K562 (cell line): ENCODE results near the gene ACRBP. TPM values are rescaled to one million over a fixed set of nuclear protein-coding genes. Genes with fewer than 3 reads are reported as not detected.

ENCODE experiments used
- CBFA2T2 ChIP-seq: fragments of 450-650 bp; conservative IDR thresholded peaks from 2 replicates; pipeline ENCODE4 v1.6.1; 2017; ENCODE audit warnings: mild to moderate bottlenecking
- FOXA1 ChIP-seq: fragments of 450-650 bp; IDR thresholded peaks from 2 replicates; pipeline ENCODE4 v1.6.1; 2016; ENCODE audit warnings: mild to moderate bottlenecking, borderline replicate concordance
- IFI16 ChIP-seq: fragments of 250-450 bp; sonication (Bioruptor Pico); IDR thresholded peaks from 2 replicates; pipeline ENCODE4 v2.1.2; 2022; ENCODE audit warnings: mild to moderate bottlenecking, inconsistent platforms
- RCOR1 ChIP-seq, 2 experiments: IDR thresholded peaks; 2 replicates each; pipeline ENCODE4 v1.6.1; 2012; ENCODE audit warnings: low read depth in 2 of 2, low read length in 2 of 2, borderline replicate concordance in 1 of 2, improper control_type of control experiment in 1 of 2
- SAP30 ChIP-seq: fragments of 200-600 bp; sonication (generic); IDR thresholded peaks from 2 replicates; pipeline ENCODE4 v1.6.1; 2012; ENCODE audit warnings: borderline replicate concordance, low read depth, mild to moderate bottlenecking, moderate library complexity, low read length, control low read depth, inconsistent platforms; ENCODE audit not compliant: insufficient read depth, poor library complexity, severe bottlenecking
- SIN3B ChIP-seq: fragments of 450-650 bp; IDR thresholded peaks from 2 replicates; pipeline ENCODE4 v1.6.1; 2017; ENCODE audit warnings: low read depth, mild to moderate bottlenecking, moderate library complexity
- SIX5 ChIP-seq, 2 experiments: IDR thresholded peaks; 2 replicates each; pipeline ENCODE4 v1.6.1; 2011; ENCODE audit warnings: low read length in 2 of 2, borderline replicate concordance in 1 of 2, low read depth in 1 of 2, mild to moderate bottlenecking in 1 of 2, moderate library complexity in 1 of 2; ENCODE audit not compliant: insufficient read depth in 1 of 2
- SMAD4 ChIP-seq: fragments of 250-450 bp; sonication (Bioruptor Pico); conservative IDR thresholded peaks from 2 replicates; pipeline ENCODE4 v1.8.0; 2021; ENCODE audit warnings: inconsistent platforms, mild to moderate bottlenecking, moderate library complexity
- SMARCA4 ChIP-seq: fragments of 450-650 bp; IDR thresholded peaks from 2 replicates; pipeline ENCODE4 v1.6.1; 2016
- SOX6 ChIP-seq: fragments of 450-650 bp; IDR thresholded peaks from 2 replicates; pipeline ENCODE4 v1.6.1; 2014; ENCODE audit warnings: mild to moderate bottlenecking
- TEAD1 ChIP-seq, 2 experiments: fragments of 450-650 bp in 1 of 2; sonication (generic) in 1 of 2; formaldehyde crosslinking; IDR thresholded peaks; 2 replicates each; pipeline versions ENCODE4 v1.4.0 to v1.8.0; 2020 to 2022; ENCODE audit warnings: mild to moderate bottlenecking in 2 of 2, missing genetic modification reagents in 1 of 2
- ZNF354B ChIP-seq: fragments of 250-450 bp; sonication (Bioruptor Pico); IDR thresholded peaks from 2 replicates; pipeline ENCODE4 v1.4.0; 2020
- polyA plus RNA-seq, 8 experiments: library from polyadenylated mRNA; depleted of rRNA in 4 of 8; stranded (reverse) in 5 of 8; unstranded in 3 of 8; fragments of >200 nt; fragmentation: Nextera tagmentation in 2 of 8; fragmentation: Illumina TruSeq in 1 of 8; extraction: Ambion mirVana in 2 of 8; extraction: Trizol in 1 of 8; gene quantifications; 2 replicates each; pipeline versions ENCODE4 v1.2.1 to v1.2.3, GENCODE V29; 2011 to 2014; ENCODE audit warnings: inconsistent platforms in 1 of 8, missing spikeins in 1 of 8
- total RNA-seq, 7 experiments: library from RNA; depleted of rRNA in 6 of 7; stranded (reverse); fragments of >200 nt in 6 of 7; fragmentation: Illumina TruSeq in 2 of 7; extraction: Trizol in 2 of 7; gene quantifications; 2 replicates each; pipeline versions ENCODE4 v1.2.1 to v1.2.3, GENCODE V29; 2011 to 2021; ENCODE audit warnings: low replicate concordance in 1 of 7
- TF ChIP-seq, protein P1 (sequence below): fragments of 450-650 bp; IDR thresholded peaks from 2 replicates; pipeline ENCODE4 v1.6.1; 2016; ENCODE audit warnings: low read depth
- TF ChIP-seq, protein P2 (sequence below): sonication (generic); formaldehyde crosslinking; IDR thresholded peaks from 2 replicates; pipeline ENCODE4 v1.8.0; 2022; ENCODE audit warnings: mild to moderate bottlenecking, missing genetic modification reagents
- TF ChIP-seq, protein P3 (sequence below): fragments of 250-450 bp; sonication (Bioruptor Pico); IDR thresholded peaks from 2 replicates; pipeline ENCODE4 v1.9.0; 2021; ENCODE audit warnings: mild to moderate bottlenecking

ACRBP gene
- total and polyA plus RNA-seq, 9 of the 15 experiments (the other 6 are each of a cell fraction or from before 2014, with no cell fraction given), result 3.1 to 31.8 (median 8.4) TPM

DNA sequence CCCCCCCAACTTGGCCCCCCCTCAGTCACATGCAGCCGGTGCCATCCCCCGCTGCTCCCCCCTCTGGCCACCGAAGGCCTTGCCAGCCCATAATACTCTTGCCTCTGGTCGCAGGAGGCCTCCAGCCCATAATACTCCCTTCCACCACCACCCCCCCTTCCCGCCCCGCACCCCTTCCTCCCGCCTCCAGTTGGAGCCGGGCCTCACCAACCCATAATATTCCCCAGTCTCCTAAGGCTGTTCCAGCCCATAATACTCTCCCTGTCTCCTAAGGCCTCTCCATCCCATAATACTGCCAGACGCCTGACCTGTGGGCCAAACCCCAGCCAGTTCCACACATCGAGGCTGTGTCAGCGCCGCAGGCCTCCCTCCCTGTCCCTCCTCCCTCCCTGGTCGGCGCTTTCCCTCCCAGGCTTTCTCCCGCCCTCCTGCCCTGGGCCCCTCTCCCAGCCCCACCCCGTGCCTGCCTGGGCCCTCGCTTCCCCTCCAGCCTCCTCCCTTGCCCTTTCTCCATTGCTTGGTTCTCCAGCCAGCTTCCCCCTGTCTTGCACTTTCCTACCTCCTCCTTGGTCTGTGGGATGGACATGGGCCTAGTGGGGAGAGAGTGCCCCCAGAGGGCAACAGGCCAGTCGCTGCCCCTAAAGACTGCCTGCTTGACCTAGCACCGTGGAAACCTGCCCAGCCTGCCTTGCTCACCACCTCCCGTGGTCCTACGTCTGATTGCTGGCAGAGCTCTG lies 33.3 kb downstream of the ACRBP start (continued):
- TF ChIP-seq, protein P1, sequence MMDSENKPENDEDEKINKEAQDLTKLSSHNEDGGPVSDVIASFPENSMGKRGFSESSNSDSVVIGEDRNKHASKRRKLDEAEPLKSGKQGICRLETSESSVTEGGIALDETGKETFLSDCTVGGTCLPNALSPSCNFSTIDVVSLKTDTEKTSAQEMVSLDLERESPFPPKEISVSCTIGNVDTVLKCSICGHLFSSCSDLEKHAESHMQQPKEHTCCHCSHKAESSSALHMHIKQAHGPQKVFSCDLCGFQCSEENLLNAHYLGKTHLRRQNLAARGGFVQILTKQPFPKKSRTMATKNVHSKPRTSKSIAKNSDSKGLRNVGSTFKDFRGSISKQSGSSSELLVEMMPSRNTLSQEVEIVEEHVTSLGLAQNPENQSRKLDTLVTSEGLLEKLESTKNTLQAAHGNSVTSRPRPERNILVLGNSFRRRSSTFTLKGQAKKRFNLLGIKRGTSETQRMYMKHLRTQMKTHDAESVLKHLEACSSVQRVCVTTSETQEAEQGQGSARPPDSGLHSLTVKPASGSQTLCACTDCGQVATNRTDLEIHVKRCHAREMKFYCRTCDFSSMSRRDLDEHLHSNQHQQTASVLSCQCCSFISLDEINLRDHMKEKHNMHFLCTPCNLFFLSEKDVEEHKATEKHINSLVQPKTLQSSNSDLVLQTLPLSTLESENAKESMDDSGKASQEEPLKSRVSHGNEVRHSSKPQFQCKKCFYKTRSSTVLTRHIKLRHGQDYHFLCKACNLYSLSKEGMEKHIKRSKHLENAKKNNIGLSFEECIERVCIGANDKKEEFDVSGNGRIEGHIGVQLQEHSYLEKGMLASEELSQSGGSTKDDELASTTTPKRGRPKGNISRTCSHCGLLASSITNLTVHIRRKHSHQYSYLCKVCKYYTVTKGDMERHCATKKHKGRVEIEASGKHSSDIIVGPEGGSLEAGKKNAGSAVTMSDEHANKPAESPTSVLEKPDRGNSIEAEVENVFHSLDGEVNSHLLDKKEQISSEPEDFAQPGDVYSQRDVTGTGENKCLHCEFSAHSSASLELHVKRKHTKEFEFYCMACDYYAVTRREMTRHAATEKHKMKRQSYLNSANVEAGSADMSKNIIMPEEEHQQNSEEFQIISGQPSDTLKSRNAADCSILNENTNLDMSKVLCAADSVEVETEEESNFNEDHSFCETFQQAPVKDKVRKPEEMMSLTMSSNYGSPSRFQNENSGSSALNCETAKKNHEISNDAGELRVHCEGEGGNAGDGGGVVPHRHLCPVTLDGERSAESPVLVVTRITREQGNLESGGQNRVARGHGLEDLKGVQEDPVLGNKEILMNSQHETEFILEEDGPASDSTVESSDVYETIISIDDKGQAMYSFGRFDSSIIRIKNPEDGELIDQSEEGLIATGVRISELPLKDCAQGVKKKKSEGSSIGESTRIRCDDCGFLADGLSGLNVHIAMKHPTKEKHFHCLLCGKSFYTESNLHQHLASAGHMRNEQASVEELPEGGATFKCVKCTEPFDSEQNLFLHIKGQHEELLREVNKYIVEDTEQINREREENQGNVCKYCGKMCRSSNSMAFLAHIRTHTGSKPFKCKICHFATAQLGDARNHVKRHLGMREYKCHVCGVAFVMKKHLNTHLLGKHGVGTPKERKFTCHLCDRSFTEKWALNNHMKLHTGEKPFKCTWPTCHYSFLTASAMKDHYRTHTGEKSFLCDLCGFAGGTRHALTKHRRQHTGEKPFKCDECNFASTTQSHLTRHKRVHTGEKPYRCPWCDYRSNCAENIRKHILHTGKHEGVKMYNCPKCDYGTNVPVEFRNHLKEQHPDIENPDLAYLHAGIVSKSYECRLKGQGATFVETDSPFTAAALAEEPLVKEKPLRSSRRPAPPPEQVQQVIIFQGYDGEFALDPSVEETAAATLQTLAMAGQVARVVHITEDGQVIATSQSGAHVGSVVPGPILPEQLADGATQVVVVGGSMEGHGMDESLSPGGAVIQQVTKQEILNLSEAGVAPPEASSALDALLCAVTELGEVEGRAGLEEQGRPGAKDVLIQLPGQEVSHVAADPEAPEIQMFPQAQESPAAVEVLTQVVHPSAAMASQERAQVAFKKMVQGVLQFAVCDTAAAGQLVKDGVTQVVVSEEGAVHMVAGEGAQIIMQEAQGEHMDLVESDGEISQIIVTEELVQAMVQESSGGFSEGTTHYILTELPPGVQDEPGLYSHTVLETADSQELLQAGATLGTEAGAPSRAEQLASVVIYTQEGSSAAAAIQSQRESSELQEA, result no peak
- peak; percentile 87 for TF ChIP-seq SMAD4 (CRISPR knock-in tag)
- peak; percentile 46; the same call in 1 of the 2 replicates for TF ChIP-seq SMARCA4
- TF ChIP-seq TEAD1 (CRISPR knock-in tag; IDR thresholded peaks at IDR 0.05), result peak in 1 of 2 experiments; percentile 43; a peak in 1 of 4 replicates
- TF ChIP-seq CBFA2T2, result no peak
- TF ChIP-seq, protein P2, sequence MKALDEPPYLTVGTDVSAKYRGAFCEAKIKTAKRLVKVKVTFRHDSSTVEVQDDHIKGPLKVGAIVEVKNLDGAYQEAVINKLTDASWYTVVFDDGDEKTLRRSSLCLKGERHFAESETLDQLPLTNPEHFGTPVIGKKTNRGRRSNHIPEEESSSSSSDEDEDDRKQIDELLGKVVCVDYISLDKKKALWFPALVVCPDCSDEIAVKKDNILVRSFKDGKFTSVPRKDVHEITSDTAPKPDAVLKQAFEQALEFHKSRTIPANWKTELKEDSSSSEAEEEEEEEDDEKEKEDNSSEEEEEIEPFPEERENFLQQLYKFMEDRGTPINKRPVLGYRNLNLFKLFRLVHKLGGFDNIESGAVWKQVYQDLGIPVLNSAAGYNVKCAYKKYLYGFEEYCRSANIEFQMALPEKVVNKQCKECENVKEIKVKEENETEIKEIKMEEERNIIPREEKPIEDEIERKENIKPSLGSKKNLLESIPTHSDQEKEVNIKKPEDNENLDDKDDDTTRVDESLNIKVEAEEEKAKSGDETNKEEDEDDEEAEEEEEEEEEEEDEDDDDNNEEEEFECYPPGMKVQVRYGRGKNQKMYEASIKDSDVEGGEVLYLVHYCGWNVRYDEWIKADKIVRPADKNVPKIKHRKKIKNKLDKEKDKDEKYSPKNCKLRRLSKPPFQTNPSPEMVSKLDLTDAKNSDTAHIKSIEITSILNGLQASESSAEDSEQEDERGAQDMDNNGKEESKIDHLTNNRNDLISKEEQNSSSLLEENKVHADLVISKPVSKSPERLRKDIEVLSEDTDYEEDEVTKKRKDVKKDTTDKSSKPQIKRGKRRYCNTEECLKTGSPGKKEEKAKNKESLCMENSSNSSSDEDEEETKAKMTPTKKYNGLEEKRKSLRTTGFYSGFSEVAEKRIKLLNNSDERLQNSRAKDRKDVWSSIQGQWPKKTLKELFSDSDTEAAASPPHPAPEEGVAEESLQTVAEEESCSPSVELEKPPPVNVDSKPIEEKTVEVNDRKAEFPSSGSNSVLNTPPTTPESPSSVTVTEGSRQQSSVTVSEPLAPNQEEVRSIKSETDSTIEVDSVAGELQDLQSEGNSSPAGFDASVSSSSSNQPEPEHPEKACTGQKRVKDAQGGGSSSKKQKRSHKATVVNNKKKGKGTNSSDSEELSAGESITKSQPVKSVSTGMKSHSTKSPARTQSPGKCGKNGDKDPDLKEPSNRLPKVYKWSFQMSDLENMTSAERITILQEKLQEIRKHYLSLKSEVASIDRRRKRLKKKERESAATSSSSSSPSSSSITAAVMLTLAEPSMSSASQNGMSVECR (CRISPR knock-in tag), result no peak
- no peak for TF ChIP-seq FOXA1
- TF ChIP-seq SIN3B, result no peak
- no peak for TF ChIP-seq ZNF354B (CRISPR knock-in tag)
- TF ChIP-seq SAP30, result no peak
- peak; percentile 10; the same call in 1 of the 2 replicates for TF ChIP-seq SOX6
- TF ChIP-seq, protein P3, sequence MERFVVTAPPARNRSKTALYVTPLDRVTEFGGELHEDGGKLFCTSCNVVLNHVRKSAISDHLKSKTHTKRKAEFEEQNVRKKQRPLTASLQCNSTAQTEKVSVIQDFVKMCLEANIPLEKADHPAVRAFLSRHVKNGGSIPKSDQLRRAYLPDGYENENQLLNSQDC, result no peak
- peak in 1 of 2 experiments; percentile 17; a peak in 1 of 4 replicates for TF ChIP-seq RCOR1 (IDR thresholded peaks at IDR 0.05; ENCODE audit: borderline replicate concordance in 1 of 2, low read depth in 2 of 2, low read length in 2 of 2)
- no peak for TF ChIP-seq IFI16
- no peak for TF ChIP-seq SIX5 (IDR thresholded peaks at IDR 0.05; ENCODE audit: borderline replicate concordance in 1 of 2, insufficient read depth in 1 of 2, low read depth in 1 of 2, low read length in 2 of 2)
